Mucosa of descending colon (tissue), 3 donors: Measurements from ENCODE around the gene FAM117A. TPM values are rescaled to one million over a fixed set of nuclear protein-coding genes. Genes with fewer than 3 reads are reported as not detected.

ENCODE experiments used
- ATAC-seq: fragments of 200-7000 bp; cut with Tn5 transposase; one replicate; pipeline ENCODE4 v1.9.1; 2020; ENCODE audit warnings: mild to moderate bottlenecking, moderate library complexity
- DNase-seq, 3 donors: peaks; one replicate each; pipeline ENCODE4 v3.0.0-alpha.2; 2020
- H3K36me3 ChIP-seq: fragments of 200-600 bp; one replicate; pipeline ENCODE4 v1.8.0; 2021; ENCODE audit warnings: low read depth, mild to moderate bottlenecking
- H3K4me1 ChIP-seq: fragments of 200-600 bp; one replicate; pipeline ENCODE4 v1.8.0; 2021; ENCODE audit warnings: low read depth, mild to moderate bottlenecking
- H3K4me3 ChIP-seq: fragments of 200-600 bp; one replicate; pipeline ENCODE4 v1.8.0; 2021; ENCODE audit warnings: mild to moderate bottlenecking
- H3K9me3 ChIP-seq: fragments of 200-600 bp; one replicate; pipeline ENCODE4 v1.8.0; 2021; ENCODE audit warnings: mild to moderate bottlenecking
- intact Hi-C, 2 donors: fragments of 100-400 bp; cut with DNase I in 1 of 2; cut with micrococcal nuclease in 1 of 2; formaldehyde crosslinking; loops; one replicate each; pipeline versions ENCODE4 v1.11.0 to v1.11.1; 2022; cut with DNase I, micrococcal nuclease
- total RNA-seq, 3 donors: library from RNA; stranded (reverse); fragmentation: NEBNext Ultra II Directional in 2 of 3; extraction: Animal tissue kit (Norgen Biotek cat#: 25700) in 2 of 3; gene quantifications; one replicate each; pipeline versions ENCODE4 v1.2.1 to v1.2.4, GENCODE V29; 2021 to 2023
- TF ChIP-seq, protein P1 (sequence below): fragments of 200-600 bp; IDR thresholded peaks from one replicate; pipeline ENCODE4 v1.8.0; 2022; ENCODE audit warnings: antibody characterized with exemption, mild to moderate bottlenecking
- donor health status: DM: no; HTN: no; CAD: no; lungs with moderate emphysema.
- donor health status: DM: no; HTN: no; CAD: no.
- donor health status: DM: no; HTN: yes; CAD: no.

Gene FAM117A
- total RNA-seq, 3 donors from 2014 or later: 6.5 to 22.0 (median 8.8) TPM

DNA sequence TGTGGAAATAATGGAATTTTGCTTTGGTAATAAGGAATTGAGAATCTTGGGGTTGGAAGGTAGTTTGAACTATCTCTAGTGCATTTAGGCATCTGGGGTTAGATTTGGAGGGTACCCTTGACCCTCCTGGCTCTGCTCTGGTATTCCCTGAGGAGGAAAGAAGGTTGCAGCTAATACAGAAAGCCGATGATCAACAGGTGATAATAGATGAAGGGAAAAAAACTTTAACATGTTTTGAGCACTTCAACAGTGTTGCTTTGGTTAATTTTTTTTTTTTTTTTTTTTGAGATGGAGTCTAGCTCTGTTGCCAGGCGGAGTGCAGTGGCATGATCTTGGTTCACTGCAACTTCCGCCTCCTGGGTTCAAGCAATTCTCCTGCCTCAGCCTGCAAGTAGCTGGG is 29.4 kb upstream of the FAM117A start:
- DNase-seq (no peak), ATAC-seq (no peak)
- TF ChIP-seq, protein P1, sequence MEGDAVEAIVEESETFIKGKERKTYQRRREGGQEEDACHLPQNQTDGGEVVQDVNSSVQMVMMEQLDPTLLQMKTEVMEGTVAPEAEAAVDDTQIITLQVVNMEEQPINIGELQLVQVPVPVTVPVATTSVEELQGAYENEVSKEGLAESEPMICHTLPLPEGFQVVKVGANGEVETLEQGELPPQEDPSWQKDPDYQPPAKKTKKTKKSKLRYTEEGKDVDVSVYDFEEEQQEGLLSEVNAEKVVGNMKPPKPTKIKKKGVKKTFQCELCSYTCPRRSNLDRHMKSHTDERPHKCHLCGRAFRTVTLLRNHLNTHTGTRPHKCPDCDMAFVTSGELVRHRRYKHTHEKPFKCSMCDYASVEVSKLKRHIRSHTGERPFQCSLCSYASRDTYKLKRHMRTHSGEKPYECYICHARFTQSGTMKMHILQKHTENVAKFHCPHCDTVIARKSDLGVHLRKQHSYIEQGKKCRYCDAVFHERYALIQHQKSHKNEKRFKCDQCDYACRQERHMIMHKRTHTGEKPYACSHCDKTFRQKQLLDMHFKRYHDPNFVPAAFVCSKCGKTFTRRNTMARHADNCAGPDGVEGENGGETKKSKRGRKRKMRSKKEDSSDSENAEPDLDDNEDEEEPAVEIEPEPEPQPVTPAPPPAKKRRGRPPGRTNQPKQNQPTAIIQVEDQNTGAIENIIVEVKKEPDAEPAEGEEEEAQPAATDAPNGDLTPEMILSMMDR: no peak
- no peaks in the 10 kb centered on the region for H3K9me3 ChIP-seq
- intact Hi-C loops: no loop called here
- H3K36me3 ChIP-seq: peaks cover 8% of the 10 kb centered on the region
- no peak overlapping the region for H3K4me3 ChIP-seq
- peaks cover 19% of the 10 kb centered on the region for H3K4me1 ChIP-seq

DNA sequence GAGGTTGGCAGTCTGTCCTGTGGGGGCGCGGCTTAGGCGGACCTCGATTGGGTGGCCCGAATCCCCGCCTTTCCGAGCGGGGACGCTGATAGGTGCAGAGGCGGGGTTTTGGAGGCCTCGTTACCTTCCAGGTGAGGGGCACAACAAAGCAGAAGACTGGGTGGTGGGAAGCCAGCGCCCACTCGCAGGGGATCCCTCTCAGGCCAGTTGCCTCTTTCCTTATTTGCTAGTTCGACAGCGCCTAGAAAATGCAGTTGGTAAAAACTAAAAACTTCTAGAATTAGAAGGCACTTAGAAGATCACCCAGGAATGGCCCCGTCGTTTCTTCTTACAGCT is 25.3 kb upstream of the FAM117A start:
- no peaks in the 10 kb centered on the region for H3K36me3 ChIP-seq
- H3K4me1 ChIP-seq: peaks cover 25% of the 10 kb centered on the region
- H3K4me3 ChIP-seq: peak overlapping the region; percentile 96
- ATAC-seq (no peak), DNase-seq (no peak)
- no peaks in the 10 kb centered on the region for H3K9me3 ChIP-seq
- intact Hi-C loops: no loop called here
- TF ChIP-seq, protein P1: no peak

DNA sequence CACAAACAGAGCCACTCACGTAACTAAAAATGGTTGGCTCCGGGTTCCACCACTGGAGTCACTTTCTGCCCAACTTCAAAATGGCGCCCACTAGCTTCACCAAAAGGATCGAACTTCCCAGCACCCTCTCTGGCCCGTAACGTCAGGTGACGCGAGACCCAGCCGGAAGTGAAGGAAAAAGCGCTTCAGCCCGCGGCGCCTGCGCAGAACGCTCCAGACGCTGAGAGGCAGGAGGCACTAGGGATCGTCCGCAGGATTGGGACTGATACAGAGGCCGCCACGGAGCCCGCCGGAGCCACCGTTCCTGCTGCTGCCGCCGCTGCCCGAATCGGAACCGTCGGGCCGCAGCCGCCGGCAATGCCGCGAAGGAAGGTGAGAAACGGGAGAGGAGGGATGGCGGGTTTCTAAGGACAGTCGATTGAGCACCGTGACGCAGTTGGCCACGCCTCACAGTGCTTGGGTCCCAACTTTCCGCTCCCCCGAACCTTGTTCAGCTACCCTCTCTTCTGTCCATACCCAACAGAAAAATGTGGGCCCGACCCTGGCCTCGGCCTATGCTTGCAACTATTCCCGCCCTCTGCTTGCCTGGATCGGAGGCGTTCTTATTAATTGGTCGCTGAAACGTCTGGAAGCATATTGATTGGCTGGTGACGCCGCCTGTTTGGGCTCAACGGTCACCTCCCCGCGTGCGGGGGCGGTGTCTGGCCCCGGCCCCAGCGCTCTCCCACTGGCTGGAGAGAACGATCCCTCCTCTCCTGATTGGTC is 24.7 kb upstream of the FAM117A start, which contains the start of gene KAT7:
Gene KAT7 (plus strand): TSS at position 204 of the 765 bp plus-strand sequence. CDS start 154 bp downstream, at position 358.
- Histone ChIP-seq H3K4me1 (peaks cover 25% of the 10 kb centered on the region), H3K4me3 (peak within 1 kb of the TSS; percentile 96), H3K36me3 (no peaks in the 10 kb centered on the region), H3K9me3 (no peaks in the 10 kb centered on the region)
- DNase-seq: peak; percentile 99
- TF ChIP-seq, protein P1: no peak
- peak; percentile 95 for ATAC-seq
- intact Hi-C loops: no loop called here

DNA sequence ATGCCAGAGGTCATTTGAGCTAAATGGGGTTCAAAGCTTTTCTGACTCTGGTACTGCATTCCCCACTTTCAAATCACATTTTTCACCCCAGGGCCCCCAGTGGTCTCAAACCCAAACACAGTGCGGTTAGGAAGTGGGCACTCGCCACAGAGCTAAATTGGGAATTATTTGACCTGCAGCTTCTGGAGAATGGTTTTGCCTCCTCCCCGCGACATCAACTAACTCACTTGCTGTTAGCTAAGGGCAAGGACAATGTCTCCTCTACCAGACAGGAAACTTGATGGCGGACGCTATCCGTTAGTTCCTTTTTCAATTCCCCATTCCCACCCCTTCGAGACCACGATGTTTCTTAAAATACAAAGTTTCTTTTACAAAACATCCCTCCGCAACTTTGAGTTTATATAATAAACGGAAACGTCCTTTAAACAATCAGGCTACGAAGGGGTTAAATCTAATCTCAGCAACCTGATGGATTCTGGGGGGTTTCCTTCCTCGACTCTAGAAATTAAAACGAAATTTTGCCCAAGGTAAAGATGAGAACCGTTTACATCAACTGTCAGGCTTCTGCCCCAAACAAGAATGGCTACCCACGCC is 24.1 kb upstream of the FAM117A start:
- Histone ChIP-seq H3K4me3 (peak overlapping the region; percentile 96), H3K36me3 (no peaks in the 10 kb centered on the region), H3K9me3 (no peaks in the 10 kb centered on the region), H3K4me1 (peaks cover 25% of the 10 kb centered on the region)
- TF ChIP-seq, protein P1: no peak
- intact Hi-C loops: no loop called here
- DNase-seq (peak in 1 of 3 donors; percentile 38), ATAC-seq (no peak)

DNA sequence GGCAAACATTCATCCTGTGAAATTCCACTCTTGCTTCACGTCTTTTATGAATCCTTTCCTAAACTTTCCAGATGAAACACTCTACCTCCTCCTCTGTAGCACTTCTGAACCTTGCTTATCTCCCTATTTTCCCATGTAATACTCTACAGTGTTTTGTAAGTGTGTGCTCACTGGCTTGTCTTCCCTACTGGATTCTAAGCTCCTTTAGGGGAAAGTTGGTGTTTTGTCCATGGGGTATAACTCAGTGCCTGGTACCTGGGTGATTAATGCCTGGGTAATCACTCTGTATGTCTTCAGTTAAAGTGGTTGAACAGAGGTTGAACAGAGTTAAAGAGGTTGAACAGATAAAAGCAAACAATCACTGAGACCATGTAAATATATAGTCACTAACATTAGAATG is 20.7 kb upstream of the FAM117A start:
- no peak for DNase-seq
- H3K4me3 ChIP-seq: no peak overlapping the region

More for the DNA sequence above, 20.7 kb upstream of the FAM117A start:
- TF ChIP-seq, protein P1: no peak
- Histone ChIP-seq H3K36me3 (no peaks in the 10 kb centered on the region), H3K9me3 (no peaks in the 10 kb centered on the region), H3K4me1 (peaks cover 8% of the 10 kb centered on the region)
- intact Hi-C loops: no loop called here
- ATAC-seq: no peak
